Measurements from ENCODE around the gene NR1I2. TPM values are rescaled to one million over a fixed set of nuclear protein-coding genes. Genes with fewer than 3 reads are reported as not detected.

The NR1I2 gene
- under 1 TPM; 0.43 to 0.82 TPM for total RNA-seq

GRCh38 chr3:119781330-119782198, at the start of gene NR1I2:
Gene NR1I2, plus strand, starts transcription at chr3:119782101.
- H3K27me3 Mint-ChIP-seq: no peaks in the 10 kb centered on the region
- H3K4me1 Mint-ChIP-seq: no peaks in the 10 kb centered on the region
- H3K4me3 Mint-ChIP-seq: no peak within 1 kb of the TSS
- H3K36me3 Mint-ChIP-seq (ENCODE audit: low read depth): no peaks in the 10 kb centered on the region
- peak within 1 kb of the TSS; percentile 80 for H3K27ac Mint-ChIP-seq
- peaks cover under 1% of the 10 kb centered on the region for H3K9me3 Mint-ChIP-seq
- ATAC-seq (replicated peaks): no peak

GRCh38 chr3:119733812-119734211, 48.1 kb upstream of the NR1I2 start:
- ATAC-seq (replicated peaks): peak; percentile 31
- Mint-ChIP-seq H3K36me3 (ENCODE audit: low read depth) (no peaks in the 10 kb centered on the region), H3K4me3 (no peak overlapping the region), H3K9me3 (no peaks in the 10 kb centered on the region), H3K27ac (no peak overlapping the region), H3K27me3 (no peaks in the 10 kb centered on the region), H3K4me1 (no peaks in the 10 kb centered on the region)

- ATAC-seq (replicated peaks): no peak
- H3K9me3 Mint-ChIP-seq: no peaks in the 10 kb centered on the region
- no peaks in the 10 kb centered on the region for H3K36me3 Mint-ChIP-seq (ENCODE audit: low read depth)
- no peak overlapping the region for H3K27ac Mint-ChIP-seq
- peaks cover 14% of the 10 kb centered on the region for H3K27me3 Mint-ChIP-seq
- H3K4me1 Mint-ChIP-seq: no peaks in the 10 kb centered on the region
- H3K4me3 Mint-ChIP-seq: no peak overlapping the region
Observed at GRCh38 chr3:119738741-119739140, 43.2 kb upstream of the NR1I2 start.

- Mint-ChIP-seq H3K9me3 (no peaks in the 10 kb centered on the region), H3K36me3 (ENCODE audit: low read depth) (no peaks in the 10 kb centered on the region), H3K27me3 (peaks cover 17% of the 10 kb centered on the region), H3K27ac (no peak overlapping the region), H3K4me1 (no peaks in the 10 kb centered on the region), H3K4me3 (no peak overlapping the region)
- ATAC-seq (replicated peaks): no peak
Observed at GRCh38 chr3:119741657-119742590, 40.0 kb upstream of the NR1I2 start.

GRCh38 chr3:119743921-119744320, 38.0 kb upstream of the NR1I2 start:
- Mint-ChIP-seq H3K9me3 (no peaks in the 10 kb centered on the region), H3K4me3 (no peak overlapping the region), H3K27ac (no peak overlapping the region), H3K36me3 (ENCODE audit: low read depth) (no peaks in the 10 kb centered on the region), H3K27me3 (peaks cover 20% of the 10 kb centered on the region), H3K4me1 (no peaks in the 10 kb centered on the region)
- ATAC-seq (replicated peaks): no peak

- Mint-ChIP-seq H3K36me3 (ENCODE audit: low read depth) (no peaks in the 10 kb centered on the region), H3K4me3 (no peak overlapping the region), H3K27ac (no peak overlapping the region), H3K4me1 (no peaks in the 10 kb centered on the region), H3K27me3 (peaks cover 12% of the 10 kb centered on the region), H3K9me3 (no peaks in the 10 kb centered on the region)
- no peak for ATAC-seq (replicated peaks)
Observed at GRCh38 chr3:119745942-119746341, 36.0 kb upstream of the NR1I2 start.

GRCh38 chr3:119746423-119746822, 35.5 kb upstream of the NR1I2 start:
- no peaks in the 10 kb centered on the region for H3K9me3 Mint-ChIP-seq
- no peak overlapping the region for H3K27ac Mint-ChIP-seq
- no peak for ATAC-seq (replicated peaks)
- H3K4me3 Mint-ChIP-seq: no peak overlapping the region
- peaks cover 12% of the 10 kb centered on the region for H3K27me3 Mint-ChIP-seq
- H3K36me3 Mint-ChIP-seq (ENCODE audit: low read depth): no peaks in the 10 kb centered on the region
- H3K4me1 Mint-ChIP-seq: no peaks in the 10 kb centered on the region

- no peak overlapping the region for H3K4me3 Mint-ChIP-seq
- H3K9me3 Mint-ChIP-seq: no peaks in the 10 kb centered on the region
Observed at GRCh38 chr3:119747357-119747756, 34.5 kb upstream of the NR1I2 start.

GRCh38 chr3:119748991-119749390, 32.9 kb upstream of the NR1I2 start:
- no peaks in the 10 kb centered on the region for H3K36me3 Mint-ChIP-seq (ENCODE audit: low read depth)
- H3K27me3 Mint-ChIP-seq: peaks cover 11% of the 10 kb centered on the region
- no peak overlapping the region for H3K27ac Mint-ChIP-seq
- no peaks in the 10 kb centered on the region for H3K4me1 Mint-ChIP-seq
- peaks cover 2% of the 10 kb centered on the region for H3K9me3 Mint-ChIP-seq
- no peak for ATAC-seq (replicated peaks)
- no peak overlapping the region for H3K4me3 Mint-ChIP-seq

More at GRCh38 chr3:119747357-119747756, 34.5 kb upstream of the NR1I2 start:
- no peak for ATAC-seq (replicated peaks)
- Mint-ChIP-seq H3K4me1 (no peaks in the 10 kb centered on the region), H3K27ac (no peak overlapping the region), H3K36me3 (ENCODE audit: low read depth) (no peaks in the 10 kb centered on the region), H3K27me3 (peaks cover 10% of the 10 kb centered on the region)

- ATAC-seq (replicated peaks): no peak
- H3K36me3 Mint-ChIP-seq (ENCODE audit: low read depth): no peaks in the 10 kb centered on the region
Observed at GRCh38 chr3:119751423-119751822, 30.5 kb upstream of the NR1I2 start.

GRCh38 chr3:119759962-119760361, 21.9 kb upstream of the NR1I2 start:
- H3K36me3 Mint-ChIP-seq (ENCODE audit: low read depth): no peaks in the 10 kb centered on the region
- H3K27me3 Mint-ChIP-seq: peaks cover 13% of the 10 kb centered on the region
- ATAC-seq (replicated peaks): no peak
- H3K9me3 Mint-ChIP-seq: peaks cover 7% of the 10 kb centered on the region
- H3K4me3 Mint-ChIP-seq: no peak overlapping the region
- no peaks in the 10 kb centered on the region for H3K4me1 Mint-ChIP-seq
- no peak overlapping the region for H3K27ac Mint-ChIP-seq

More at GRCh38 chr3:119751423-119751822, 30.5 kb upstream of the NR1I2 start:
- Mint-ChIP-seq H3K27ac (no peak overlapping the region), H3K4me1 (no peaks in the 10 kb centered on the region), H3K4me3 (no peak overlapping the region), H3K27me3 (peaks cover 18% of the 10 kb centered on the region), H3K9me3 (peaks cover 5% of the 10 kb centered on the region)

GRCh38 chr3:119762876-119763275, 19.0 kb upstream of the NR1I2 start:
- Mint-ChIP-seq H3K27ac (no peak overlapping the region), H3K4me3 (no peak overlapping the region), H3K4me1 (no peaks in the 10 kb centered on the region), H3K9me3 (peaks cover 7% of the 10 kb centered on the region), H3K36me3 (ENCODE audit: low read depth) (no peaks in the 10 kb centered on the region), H3K27me3 (peaks cover 16% of the 10 kb centered on the region)
- ATAC-seq (replicated peaks): no peak

- Mint-ChIP-seq H3K4me1 (no peaks in the 10 kb centered on the region), H3K36me3 (ENCODE audit: low read depth) (no peaks in the 10 kb centered on the region), H3K27ac (no peak overlapping the region), H3K27me3 (peaks cover 16% of the 10 kb centered on the region), H3K9me3 (peaks cover 7% of the 10 kb centered on the region), H3K4me3 (no peak overlapping the region)
- ATAC-seq (replicated peaks): no peak
Observed at GRCh38 chr3:119763466-119763865, 18.4 kb upstream of the NR1I2 start.

GRCh38 chr3:119765239-119765638, 16.7 kb upstream of the NR1I2 start:
- Mint-ChIP-seq H3K9me3 (peaks cover 7% of the 10 kb centered on the region), H3K27me3 (peaks cover 16% of the 10 kb centered on the region), H3K4me1 (no peaks in the 10 kb centered on the region), H3K4me3 (no peak overlapping the region), H3K27ac (no peak overlapping the region), H3K36me3 (ENCODE audit: low read depth) (no peaks in the 10 kb centered on the region)
- ATAC-seq (replicated peaks): no peak
